ENCODE results near the gene ECPAS.

GRCh38 chr9:111399772-111400563 lies 84.2 kb downstream of the ECPAS start:
- TF ChIP-seq GATA2 (IDR thresholded peaks at IDR 0.05; ENCODE audit: low read depth, low read length) (no peak), GATA3 (IDR thresholded peaks at IDR 0.05; ENCODE audit: low read depth, low read length) (no peak)

All from SH-SY5Y (cell line).